CD8-positive, alpha-beta memory T cell (primary cell): ENCODE results near the gene TNFSF15. TPM values are rescaled to one million over a fixed set of nuclear protein-coding genes. Genes with fewer than 3 reads are reported as not detected.

Experiments used
- CTCF ChIA-PET: fragments of 350-600 bp; sonication (Branson Sonifier 250); formaldehyde crosslinking; loops from one replicate; lab custom pipeline; 2021; ENCODE audit warnings: antibody characterized with exemption; lab: Charles Lee
- POLR2A ChIA-PET: fragments of 350-600 bp; sonication (Branson Sonifier 250); formaldehyde crosslinking; loops from one replicate; lab custom pipeline; 2021; ENCODE audit warnings: antibody characterized with exemption; lab: Charles Lee
- DNase-seq, 5 donors: peaks; one replicate each; pipeline versions ENCODE4 v3.0.0 to v3.0.0-alpha.2; 2020 to 2022; ENCODE audit warnings: mixed read lengths in 1 of 5
- H3K27ac ChIP-seq: one replicate; pipeline ENCODE4 v1.7.0; 2013; ENCODE audit warnings: low read depth, mild to moderate bottlenecking, low read length, moderate library complexity
- H3K27me3 ChIP-seq: 2 replicates; pipeline ENCODE4 v1.7.0; 2013; ENCODE audit warnings: low read length, mild to moderate bottlenecking; ENCODE audit not compliant: insufficient read depth, poor library complexity, severe bottlenecking
- H3K36me3 ChIP-seq: 2 replicates; pipeline ENCODE4 v1.7.0; 2013; ENCODE audit warnings: mild to moderate bottlenecking, low read length, moderate library complexity; ENCODE audit not compliant: insufficient read depth
- H3K4me1 ChIP-seq: 2 replicates; pipeline ENCODE4 v1.7.0; 2013; ENCODE audit warnings: mild to moderate bottlenecking, low read length, moderate library complexity; ENCODE audit not compliant: insufficient read depth
- H3K4me3 ChIP-seq: 2 replicates; pipeline ENCODE4 v1.7.0; 2013; ENCODE audit warnings: mild to moderate bottlenecking, low read length
- H3K9me3 ChIP-seq: 2 replicates; pipeline ENCODE4 v1.7.0; 2013; ENCODE audit warnings: mild to moderate bottlenecking, low read length
- H3K27ac Mint-ChIP-seq, 8 donors: one replicate each; pipeline ENCODE4 v1.8.0; 2020 to 2021; ENCODE audit warnings: mixed read lengths in 8 of 8, mild to moderate bottlenecking in 6 of 8, inconsistent platforms in 3 of 8, moderate library complexity in 3 of 8
- H3K27me3 Mint-ChIP-seq, 2 donors: one replicate each; pipeline ENCODE4 v1.8.0; 2020 to 2021; ENCODE audit warnings: mixed read lengths in 2 of 2, mild to moderate bottlenecking in 1 of 2, moderate library complexity in 1 of 2
- H3K36me3 Mint-ChIP-seq, 3 donors: one replicate each; pipeline ENCODE4 v1.8.0; 2020 to 2021; ENCODE audit warnings: mixed read lengths in 3 of 3, inconsistent platforms in 1 of 3, mild to moderate bottlenecking in 1 of 3
- H3K4me1 Mint-ChIP-seq, 3 donors: one replicate each; pipeline ENCODE4 v1.8.0; 2020 to 2021; ENCODE audit warnings: mixed read lengths in 3 of 3, inconsistent platforms in 1 of 3, mild to moderate bottlenecking in 1 of 3
- H3K4me3 Mint-ChIP-seq, 7 donors: one replicate each; pipeline ENCODE4 v1.8.0; 2020 to 2021; ENCODE audit warnings: mixed read lengths in 7 of 7, mild to moderate bottlenecking in 6 of 7, moderate library complexity in 4 of 7, inconsistent platforms in 2 of 7
- H3K9me3 Mint-ChIP-seq, 5 donors: one replicate each; pipeline ENCODE4 v1.8.0; 2020 to 2022; ENCODE audit warnings: mixed read lengths in 5 of 5, mild to moderate bottlenecking in 3 of 5, moderate library complexity in 2 of 5, inconsistent platforms in 1 of 5
- polyA plus RNA-seq: library from polyadenylated mRNA; unstranded; fragments of 300-500 nt; fragmentation: Illumina TruSeq; gene quantifications from one replicate; pipeline ENCODE4 v1.2.3, GENCODE V29; 2021
- total RNA-seq, 2 experiments: library from RNA; stranded (reverse); gene quantifications; one replicate each; pipeline ENCODE4 v1.2.3, GENCODE V29; 2021

TNFSF15 gene
- total and polyA plus RNA-seq, 3 experiments from 2014 or later: 0.15 to 0.20 TPM; not detected in 1

DNA sequence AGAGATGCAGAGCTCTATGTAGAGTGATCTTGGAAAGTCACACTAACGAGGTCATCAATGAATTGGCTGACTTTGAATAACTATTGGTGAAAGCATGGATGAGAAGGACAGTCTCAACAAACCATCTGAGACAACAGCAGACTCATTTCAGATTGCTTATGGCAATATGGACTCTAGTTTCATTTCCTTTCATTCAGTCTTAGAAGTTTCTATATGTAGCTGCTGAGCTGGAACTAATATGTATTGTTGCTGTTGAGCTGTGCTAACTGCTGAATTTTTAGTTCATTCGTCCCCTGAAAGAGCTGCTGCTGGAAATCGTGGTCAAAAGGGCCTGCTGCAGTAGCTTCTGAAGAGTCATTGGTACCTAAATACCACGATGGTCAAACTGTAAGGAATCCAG lies 31.3 kb downstream of the TNFSF15 start:
- no peak overlapping the region for H3K27ac Mint-ChIP-seq
- CTCF ChIA-PET: interaction anchor here (1.3 kb wide), 2 partner anchors 34 to 132 kb away, joined by 3 to 4 read pairs; no protein-coding TSS in a partner anchor
- POLR2A ChIA-PET: no interaction called here
- no peaks in the 10 kb centered on the region for H3K9me3 Mint-ChIP-seq
- peaks cover 4% of the 10 kb centered on the region for H3K4me1 ChIP-seq
- H3K27ac ChIP-seq: no peak overlapping the region
- peaks cover 6 to 26% (median 25%) of the 10 kb centered on the region in 3 donors for H3K4me1 Mint-ChIP-seq
- peaks cover 1 to 4% of the 10 kb centered on the region in 2 donors for H3K27me3 Mint-ChIP-seq
- peaks cover 0 to 2% (median 0%) of the 10 kb centered on the region in 3 donors for H3K36me3 Mint-ChIP-seq
- no peak for DNase-seq
- no peaks in the 10 kb centered on the region for H3K27me3 ChIP-seq
- H3K9me3 ChIP-seq: no peaks in the 10 kb centered on the region
- H3K4me3 Mint-ChIP-seq: peak overlapping the region in 1 of 7 donors; percentile 24
- no peaks in the 10 kb centered on the region for H3K36me3 ChIP-seq
- no peak overlapping the region for H3K4me3 ChIP-seq

- no peaks in the 10 kb centered on the region for H3K9me3 ChIP-seq
- ChIA-PET POLR2A (no interaction called here), CTCF (no interaction called here)
- no peak overlapping the region for H3K27ac ChIP-seq
- H3K27me3 ChIP-seq: no peaks in the 10 kb centered on the region
- no peaks in the 10 kb centered on the region for H3K9me3 Mint-ChIP-seq
- no peak for DNase-seq
- H3K4me3 ChIP-seq: no peak overlapping the region
- H3K27ac Mint-ChIP-seq: no peak overlapping the region
- H3K36me3 Mint-ChIP-seq: peaks cover 0 to 2% (median 0%) of the 10 kb centered on the region in 3 donors
- no peak overlapping the region for H3K4me3 Mint-ChIP-seq
- no peaks in the 10 kb centered on the region for H3K36me3 ChIP-seq
- peaks cover 0 to 1% of the 10 kb centered on the region in 2 donors for H3K27me3 Mint-ChIP-seq
- H3K4me1 ChIP-seq: peaks cover 4% of the 10 kb centered on the region
- peaks cover 4 to 21% (median 21%) of the 10 kb centered on the region in 3 donors for H3K4me1 Mint-ChIP-seq
Observed at GRCh38 chr9:114771889-114772288, 34.0 kb downstream of the TNFSF15 start.

DNA sequence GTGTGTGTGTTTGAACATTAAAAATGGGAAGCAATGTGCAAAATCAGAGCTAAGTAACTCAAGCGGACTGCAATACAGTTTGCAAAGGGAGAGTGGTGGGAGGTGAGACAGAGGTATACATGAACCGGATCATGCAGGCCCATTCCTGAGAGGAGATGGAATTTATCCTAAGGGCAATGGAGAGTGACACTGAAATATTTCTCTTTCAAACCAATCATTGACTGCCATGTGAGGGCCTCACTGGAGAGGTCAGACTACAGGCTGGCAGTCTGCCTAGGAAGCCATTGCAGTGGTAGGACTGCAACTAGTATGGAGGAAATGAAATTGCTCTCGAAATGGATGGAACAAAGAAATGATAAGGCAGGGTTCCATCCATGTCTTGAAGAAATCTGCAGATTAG lies 34.8 kb downstream of the TNFSF15 start:
- ChIA-PET CTCF (interaction anchor here (1.3 kb wide), 1 partner anchor 136 kb away, joined by 4 read pairs; no protein-coding TSS in a partner anchor), POLR2A (no interaction called here)
- DNase-seq: no peak
- Mint-ChIP-seq H3K4me1 (peaks cover 2 to 19% (median 15%) of the 10 kb centered on the region in 3 donors), H3K36me3 (peaks cover 0 to 2% (median 0%) of the 10 kb centered on the region in 3 donors), H3K9me3 (no peaks in the 10 kb centered on the region), H3K4me3 (no peak overlapping the region), H3K27ac (peak overlapping the region in 1 of 8 donors; percentile 40), H3K27me3 (peaks cover 1 to 3% of the 10 kb centered on the region in 2 donors)
- Histone ChIP-seq H3K4me3 (no peak overlapping the region), H3K27me3 (no peaks in the 10 kb centered on the region), H3K36me3 (no peaks in the 10 kb centered on the region), H3K4me1 (peaks cover 4% of the 10 kb centered on the region), H3K27ac (no peak overlapping the region), H3K9me3 (no peaks in the 10 kb centered on the region)

DNA sequence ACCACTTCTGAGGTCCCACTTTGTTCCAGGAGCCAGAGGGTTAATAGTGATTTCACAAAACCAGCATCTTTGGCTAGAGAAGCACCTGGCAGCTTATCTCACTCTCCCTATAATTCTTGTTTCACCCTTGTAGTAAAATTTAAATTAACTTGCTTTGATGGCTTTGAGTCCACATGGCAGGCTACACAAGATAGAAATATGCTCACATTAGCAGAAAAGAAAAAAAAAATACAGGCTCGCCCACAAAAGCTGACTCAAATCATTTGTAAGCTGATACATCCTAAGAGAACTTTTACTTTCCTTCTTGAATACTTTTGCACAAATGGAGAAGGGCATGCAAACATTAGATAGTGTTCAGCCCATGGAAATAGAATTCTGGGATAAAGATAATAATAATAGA lies 36.2 kb downstream of the TNFSF15 start:
- no peak for DNase-seq
- POLR2A ChIA-PET: no interaction called here
- Histone ChIP-seq H3K4me3 (no peak overlapping the region), H3K27me3 (no peaks in the 10 kb centered on the region), H3K36me3 (no peaks in the 10 kb centered on the region), H3K4me1 (peaks cover under 1% of the 10 kb centered on the region), H3K9me3 (no peaks in the 10 kb centered on the region), H3K27ac (no peak overlapping the region)
- Mint-ChIP-seq H3K4me3 (no peak overlapping the region), H3K36me3 (peaks cover 0 to 2% (median 0%) of the 10 kb centered on the region in 3 donors), H3K27me3 (peaks cover 1 to 8% of the 10 kb centered on the region in 2 donors), H3K27ac (no peak overlapping the region), H3K4me1 (peaks cover 1 to 6% (median 2%) of the 10 kb centered on the region in 3 donors), H3K9me3 (no peaks in the 10 kb centered on the region)
- CTCF ChIA-PET: interaction anchor here (1.2 to 1.3 kb wide), 2 partner anchors 30 to 138 kb away, joined by 3 to 4 read pairs; no protein-coding TSS in a partner anchor

DNA sequence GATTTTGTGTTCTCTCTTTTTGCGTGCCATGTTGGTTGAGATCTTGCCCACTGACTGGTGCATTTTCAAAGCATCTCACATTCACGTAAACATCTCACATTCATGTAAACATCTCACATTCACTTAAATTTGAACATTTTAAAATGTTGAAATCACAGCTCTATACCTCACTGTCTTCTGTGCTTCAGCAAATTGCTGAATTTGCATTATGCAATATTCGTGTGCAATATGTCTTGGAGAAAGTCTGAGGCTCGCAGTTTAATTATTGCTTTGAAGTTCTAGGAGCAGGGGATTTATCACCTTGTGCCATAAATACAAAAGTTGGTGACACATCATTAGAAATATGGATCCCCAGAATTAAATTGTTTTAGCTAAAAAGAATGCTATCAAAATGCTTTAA lies 42.6 kb downstream of the TNFSF15 start:
- Histone ChIP-seq H3K27me3 (no peaks in the 10 kb centered on the region), H3K4me3 (no peak overlapping the region), H3K9me3 (no peaks in the 10 kb centered on the region), H3K27ac (no peak overlapping the region), H3K4me1 (no peaks in the 10 kb centered on the region), H3K36me3 (no peaks in the 10 kb centered on the region)
- Mint-ChIP-seq H3K27me3 (peaks cover 0 to 16% of the 10 kb centered on the region in 2 donors), H3K4me3 (no peak overlapping the region), H3K27ac (no peak overlapping the region), H3K4me1 (no peaks in the 10 kb centered on the region), H3K9me3 (peaks cover 0 to 3% (median 3%) of the 10 kb centered on the region in 5 donors), H3K36me3 (peaks cover 0 to 4% (median 0%) of the 10 kb centered on the region in 3 donors)
- POLR2A ChIA-PET: no interaction called here
- CTCF ChIA-PET: no interaction called here
- no peak for DNase-seq

DNA sequence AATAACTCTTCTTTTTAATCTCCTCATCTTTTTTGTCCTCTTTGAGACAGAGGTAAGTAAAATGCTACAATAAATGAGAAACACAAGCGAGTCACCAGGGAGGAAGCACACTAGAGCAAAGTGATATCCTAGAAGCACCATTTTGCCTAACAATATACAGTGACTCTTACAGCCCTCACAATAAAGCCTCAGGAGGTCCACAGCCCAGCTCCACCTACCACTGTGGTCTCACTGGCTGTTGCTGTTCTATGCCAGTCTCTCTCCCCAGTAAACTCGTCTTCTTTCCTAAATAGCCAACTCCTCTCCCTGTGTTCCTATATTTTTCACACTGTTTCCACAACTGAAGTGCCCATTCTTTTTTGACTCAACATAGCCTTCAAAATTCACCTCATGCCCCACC lies 44.3 kb downstream of the TNFSF15 start:
- no peak overlapping the region for H3K4me3 Mint-ChIP-seq
- no peak overlapping the region for H3K27ac ChIP-seq
- no peaks in the 10 kb centered on the region for H3K36me3 ChIP-seq
- POLR2A ChIA-PET: interaction anchor here (0.6 kb wide), 1 partner anchor 17 kb away, joined by 3 read pairs; no protein-coding TSS in a partner anchor
- no peaks in the 10 kb centered on the region for H3K9me3 ChIP-seq
- no peak overlapping the region for H3K4me3 ChIP-seq
- H3K27me3 ChIP-seq: no peaks in the 10 kb centered on the region
- DNase-seq: no peak
- peaks cover 0 to 16% of the 10 kb centered on the region in 2 donors for H3K27me3 Mint-ChIP-seq
- peaks cover 0 to 3% (median 3%) of the 10 kb centered on the region in 5 donors for H3K9me3 Mint-ChIP-seq
- H3K4me1 ChIP-seq: no peaks in the 10 kb centered on the region
- CTCF ChIA-PET: no interaction called here
- H3K27ac Mint-ChIP-seq: no peak overlapping the region
- peaks cover 0 to 4% (median 0%) of the 10 kb centered on the region in 3 donors for H3K36me3 Mint-ChIP-seq
- H3K4me1 Mint-ChIP-seq: peaks cover 1 to 7% (median 6%) of the 10 kb centered on the region in 3 donors

DNA sequence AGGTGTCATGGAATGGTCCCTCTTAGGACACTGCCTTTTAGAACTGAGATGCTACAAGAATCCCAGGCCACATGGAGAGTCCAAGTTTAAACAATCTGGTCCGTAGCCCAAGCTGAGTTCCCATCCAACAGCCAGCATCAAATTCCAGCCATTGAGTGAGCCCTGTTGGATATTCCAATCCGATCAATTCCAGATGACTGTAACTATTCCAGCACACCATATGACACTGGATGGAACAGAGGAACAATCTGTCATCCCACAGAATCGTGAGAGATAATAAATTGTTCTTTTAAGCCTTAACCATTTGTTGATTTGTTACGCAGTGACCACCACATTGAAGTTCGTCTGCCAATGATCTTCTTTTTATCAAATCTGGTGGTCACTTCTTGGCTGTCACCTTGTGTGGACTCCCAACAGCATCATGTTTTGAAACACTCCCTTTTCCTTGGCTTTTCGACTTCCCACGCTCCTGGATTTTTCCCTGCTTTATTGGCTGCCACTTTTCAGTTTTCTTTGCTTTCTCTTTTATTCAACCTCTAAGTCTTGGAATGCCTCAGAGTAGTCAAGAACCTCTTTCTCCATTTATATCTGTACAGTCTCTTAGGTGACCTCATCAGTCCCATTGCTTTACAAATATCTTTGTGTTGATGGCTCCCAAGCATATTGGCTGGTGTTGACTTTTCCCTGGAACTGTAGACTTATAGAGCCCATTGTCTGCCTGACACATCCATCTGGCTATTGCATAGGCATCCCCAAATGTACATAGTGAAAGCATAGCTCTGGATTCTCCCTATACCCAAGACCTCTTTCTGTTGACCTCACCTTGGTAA lies 46.1 kb downstream of the TNFSF15 start:
- Histone ChIP-seq H3K4me1 (peaks cover under 1% of the 10 kb centered on the region), H3K4me3 (no peak overlapping the region), H3K36me3 (no peaks in the 10 kb centered on the region), H3K27me3 (no peaks in the 10 kb centered on the region), H3K27ac (no peak overlapping the region), H3K9me3 (no peaks in the 10 kb centered on the region)
- H3K9me3 Mint-ChIP-seq: peaks cover 0 to 3% (median 3%) of the 10 kb centered on the region in 5 donors
- H3K27ac Mint-ChIP-seq: no peak overlapping the region
- peaks cover 0 to 8% of the 10 kb centered on the region in 2 donors for H3K27me3 Mint-ChIP-seq
- H3K4me1 Mint-ChIP-seq: peaks cover 13 to 18% (median 17%) of the 10 kb centered on the region in 3 donors
- peaks cover 0 to 4% (median 0%) of the 10 kb centered on the region in 3 donors for H3K36me3 Mint-ChIP-seq
- DNase-seq: no peak
- ChIA-PET CTCF (no interaction called here), POLR2A (interaction anchor here (0.6 kb wide), 1 partner anchor 249 kb away, joined by 3 read pairs; no protein-coding TSS in a partner anchor)
- H3K4me3 Mint-ChIP-seq: no peak overlapping the region

- H3K27ac Mint-ChIP-seq: no peak overlapping the region
- ChIA-PET CTCF (no interaction called here), POLR2A (no interaction called here)
Observed at GRCh38 chr9:114757984-114758383, 47.9 kb downstream of the TNFSF15 start.

More at GRCh38 chr9:114757984-114758383, 47.9 kb downstream of the TNFSF15 start:
- H3K9me3 ChIP-seq: no peaks in the 10 kb centered on the region
- H3K36me3 ChIP-seq: no peaks in the 10 kb centered on the region
- no peak overlapping the region for H3K4me3 ChIP-seq
- no peak for DNase-seq
- H3K27me3 Mint-ChIP-seq: no peaks in the 10 kb centered on the region
- H3K9me3 Mint-ChIP-seq: peaks cover 0 to 3% (median 3%) of the 10 kb centered on the region in 5 donors
- H3K36me3 Mint-ChIP-seq: peaks cover 0 to 4% (median 0%) of the 10 kb centered on the region in 3 donors
- H3K4me1 ChIP-seq: peaks cover 11% of the 10 kb centered on the region
- H3K4me3 Mint-ChIP-seq: no peak overlapping the region
- H3K27ac ChIP-seq: no peak overlapping the region
- H3K4me1 Mint-ChIP-seq: peaks cover 24 to 28% (median 27%) of the 10 kb centered on the region in 3 donors
- H3K27me3 ChIP-seq: no peaks in the 10 kb centered on the region
